GM12801 (cell line): ENCODE measurements around the gene SUGP1.

ENCODE experiments used
- CTCF ChIP-seq: IDR thresholded peaks from one replicate; pipeline ENCODE4 v1.5.1; 2011; ENCODE audit warnings: control low read depth; ENCODE audit not compliant: insufficient read length; ENCODE audit errors: extremely low read depth

The SUGP1 gene

GRCh38 chr19:19260417-19261214, 59.7 kb downstream of the SUGP1 start:
- TF ChIP-seq CTCF, result no peak

- TF ChIP-seq CTCF, result no peak
These were observed 60.6 kb downstream of the SUGP1 start for GRCh38 chr19:19259741-19260140.

DNA sequence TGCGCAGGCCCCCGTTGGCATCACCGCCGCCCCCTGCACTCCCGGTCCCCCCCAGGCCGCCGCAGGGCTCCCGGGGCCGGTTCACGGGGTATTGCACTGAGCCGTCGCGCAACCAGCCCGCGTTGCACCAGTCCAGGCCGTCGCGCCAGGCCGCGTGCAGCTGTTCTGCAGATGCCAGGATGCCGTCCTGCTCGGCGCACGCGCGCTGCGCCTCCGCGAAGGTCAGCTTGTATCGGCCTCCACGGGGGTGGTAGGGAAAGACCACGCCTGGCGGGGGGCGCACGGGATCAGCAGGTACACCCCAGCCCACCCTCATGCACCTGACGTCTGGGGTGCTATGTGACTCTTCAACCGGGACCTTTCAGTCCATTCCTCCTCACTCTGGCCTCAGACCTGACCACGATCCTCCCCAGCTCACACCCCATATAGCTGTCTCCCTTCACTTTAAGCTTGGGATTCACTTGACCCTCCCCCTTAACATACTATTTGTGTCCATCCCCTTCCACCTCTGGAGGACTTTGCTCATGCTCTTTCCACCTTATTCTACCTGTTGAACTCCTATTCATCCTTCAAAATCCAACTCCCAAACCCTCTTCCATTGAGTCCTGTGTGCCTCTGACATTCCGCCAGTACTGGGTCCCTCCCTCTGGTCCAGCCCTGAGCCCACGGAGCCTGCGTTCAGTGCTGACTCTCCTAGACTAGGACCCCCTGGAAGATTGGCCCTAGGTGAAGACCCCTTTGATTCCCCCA, 61.5 kb downstream of the SUGP1 start:
- TF ChIP-seq CTCF, result no peak

GRCh38 chr19:19257836-19258588, 62.3 kb downstream of the SUGP1 start:
- TF ChIP-seq CTCF, result no peak

GRCh38 chr19:19257137-19257536, 63.2 kb downstream of the SUGP1 start:
- no peak for TF ChIP-seq CTCF

GRCh38 chr19:19256072-19256969, 64.0 kb downstream of the SUGP1 start:
- no peak for TF ChIP-seq CTCF
